SK-N-SH (cell line): ENCODE measurements around the gene PRICKLE1. TPM values are rescaled to one million over a fixed set of nuclear protein-coding genes. Genes with fewer than 3 reads are reported as not detected.

Experiments used
- CTCF ChIA-PET: fragments of 300-600, 350-600 bp; formaldehyde crosslinking; extraction: SDS; loops from one replicate; lab custom pipeline; 2021; lab: Yijun Ruan, JAX
- POLR2A ChIA-PET: fragments of 350-600 bp; sonication (Branson Sonifier 250); formaldehyde crosslinking; extraction: SDS; loops from one replicate; lab custom pipeline; 2020; ENCODE audit warnings: antibody characterized with exemption, inconsistent platforms; lab: Yijun Ruan, JAX
- DNase-seq: peaks from one replicate; pipeline ENCODE4 v3.0.0; 2012
- H2AFZ ChIP-seq: fragments of 200-600 bp; sonication (generic); 2 replicates; pipeline ENCODE4 v1.8.1; 2016; ENCODE audit warnings: antibody characterized with exemption, mild to moderate bottlenecking, low read depth
- H3F3A ChIP-seq: fragments of 200-600 bp; sonication (generic); replicated peaks from 2 replicates; pipeline ENCODE3; 2016; ENCODE audit warnings: antibody characterized with exemption, mild to moderate bottlenecking; ENCODE audit not compliant: insufficient read depth
- H3K27ac ChIP-seq, 2 experiments: fragments of 200-500 bp in 1 of 2; fragments of 200-600 bp in 1 of 2; sonication (Bioruptor generic) in 1 of 2; sonication (generic), shearing (Covaris generic) in 1 of 2; 2 replicates each; pipeline versions ENCODE4 v1.5.1 to v1.6.1; 2014 to 2016; ENCODE audit warnings: low read depth in 2 of 2, inconsistent platforms in 1 of 2, low read length in 1 of 2, mild to moderate bottlenecking in 1 of 2, mixed read lengths in 1 of 2
- H3K27me3 ChIP-seq: fragments of 200-600 bp; sonication (generic), shearing (Covaris generic); 2 replicates; pipeline ENCODE4 v1.6.1; 2016; ENCODE audit warnings: mixed run types; ENCODE audit not compliant: insufficient read depth
- H3K36me3 ChIP-seq, 2 experiments: fragments of 200-500 bp in 1 of 2; fragments of 200-600 bp in 1 of 2; sonication (Bioruptor generic) in 1 of 2; sonication (generic) in 1 of 2; replicated peaks in 1 of 2; 2 replicates each; pipeline versions ENCODE3 to v1.5.1; 2014 to 2016; ENCODE audit warnings: low read length in 1 of 2, mild to moderate bottlenecking in 1 of 2; ENCODE audit not compliant: insufficient read depth in 2 of 2, control insufficient read depth in 1 of 2
- H3K4me1 ChIP-seq, 2 experiments: fragments of 200-500 bp in 1 of 2; fragments of 200-600 bp in 1 of 2; sonication (Bioruptor generic) in 1 of 2; sonication (generic), shearing (Covaris generic) in 1 of 2; 2 replicates each; pipeline versions ENCODE4 v1.5.1 to v1.6.1; 2014 to 2016; ENCODE audit warnings: low read depth in 1 of 2, low read length in 1 of 2, mixed run types in 1 of 2; ENCODE audit not compliant: insufficient read depth in 2 of 2, control insufficient read depth in 1 of 2
- H3K4me2 ChIP-seq: fragments of 200-600 bp; sonication (generic), shearing (Covaris generic); 2 replicates; pipeline ENCODE4 v1.6.1; 2017; ENCODE audit warnings: mixed run types
- H3K4me3 ChIP-seq, 2 experiments: fragments of 200-500 bp in 1 of 2; fragments of 200-600 bp in 1 of 2; sonication (Bioruptor generic) in 1 of 2; sonication (generic), shearing (Covaris generic) in 1 of 2; 2 replicates each; pipeline versions ENCODE4 v1.5.1 to v1.8.1; 2014 to 2016; ENCODE audit warnings: low read depth in 2 of 2, inconsistent platforms in 1 of 2, low read length in 1 of 2, mild to moderate bottlenecking in 1 of 2, mixed read lengths in 1 of 2, moderate library complexity in 1 of 2
- H3K79me2 ChIP-seq: fragments of 200-600 bp; sonication (generic); 2 replicates; pipeline ENCODE4 v1.8.1; 2017; ENCODE audit warnings: mild to moderate bottlenecking; ENCODE audit not compliant: insufficient read depth
- H3K9ac ChIP-seq: fragments of 200-600 bp; sonication (generic); 2 replicates; pipeline ENCODE4 v1.6.1; 2017; ENCODE audit warnings: mixed run types
- H3K9me2 ChIP-seq: fragments of 200-600 bp; sonication (generic); 2 replicates; pipeline ENCODE4 v1.6.1; 2017; ENCODE audit warnings: mixed run types
- H3K9me3 ChIP-seq: fragments of 200-600 bp; sonication (generic); 2 replicates; pipeline ENCODE4 v1.6.1; 2017; ENCODE audit warnings: mixed run types, mild to moderate bottlenecking, moderate library complexity
- H4K20me1 ChIP-seq: fragments of 200-600 bp; sonication (generic); 2 replicates; pipeline ENCODE4 v1.6.1; 2017; ENCODE audit warnings: mild to moderate bottlenecking, mixed run types; ENCODE audit not compliant: insufficient read depth
- EZH2phosphoT487 ChIP-seq: fragments of 200-600 bp; sonication (generic); IDR thresholded peaks from 2 replicates; pipeline ENCODE4 v1.6.1; 2017; ENCODE audit warnings: low read depth, mixed run types, mild to moderate bottlenecking, antibody characterized with exemption, moderate library complexity, borderline replicate concordance
- FOSL2 ChIP-seq: IDR thresholded peaks from 2 replicates; pipeline ENCODE4 v1.4.0; 2012; ENCODE audit warnings: low read depth, mild to moderate bottlenecking, moderate library complexity, borderline replicate concordance
- FOXJ3 ChIP-seq: sonication (generic); formaldehyde crosslinking; IDR thresholded peaks from 2 replicates; pipeline ENCODE4 v1.5.1; 2020; ENCODE audit warnings: mild to moderate bottlenecking, missing genetic modification reagents
- FOXM1 ChIP-seq: IDR thresholded peaks from 2 replicates; pipeline ENCODE4 v1.4.0; 2012; ENCODE audit warnings: low read depth, mild to moderate bottlenecking
- GABPA ChIP-seq: IDR thresholded peaks from 2 replicates; pipeline ENCODE4 v1.4.0; 2012; ENCODE audit warnings: low read depth, mild to moderate bottlenecking
- NFIC ChIP-seq: IDR thresholded peaks from 2 replicates; pipeline ENCODE4 v1.4.0; 2012; ENCODE audit warnings: borderline replicate concordance
- NRF1 ChIP-seq: IDR thresholded peaks from 2 replicates; pipeline ENCODE4 v1.6.1; 2012; ENCODE audit warnings: low read depth, mild to moderate bottlenecking, low read length
- POLR2AphosphoS5 ChIP-seq: IDR thresholded peaks from 2 replicates; pipeline ENCODE4 v1.6.1; 2012; ENCODE audit warnings: low read depth, low read length
- RCOR1 ChIP-seq: fragments of 150-350 bp; IDR thresholded peaks from 2 replicates; pipeline ENCODE4 v1.6.1; 2017; ENCODE audit warnings: antibody characterized with exemption, low read length
- SIN3A ChIP-seq: IDR thresholded peaks from 2 replicates; pipeline ENCODE4 v1.6.1; 2012; ENCODE audit warnings: low read depth, mild to moderate bottlenecking, low read length, moderate library complexity, borderline replicate concordance
- TAF1 ChIP-seq: IDR thresholded peaks from 2 replicates; pipeline ENCODE4 v1.6.1; 2012; ENCODE audit warnings: low read depth, mild to moderate bottlenecking, low read length, moderate library complexity, borderline replicate concordance
- YY1 ChIP-seq: IDR thresholded peaks from 2 replicates; pipeline ENCODE4 v1.4.0; 2012; ENCODE audit warnings: low read depth, mild to moderate bottlenecking
- WGBS: methylation state at CpG from one replicate; pipeline ENCODE4 v1.1.6; 2017; ENCODE audit warnings: low lambda C conversion rate; 5-methylcytosine and 5-hydroxymethylcytosine counted together
- polyA plus RNA-seq, 3 experiments: library from polyadenylated mRNA; depleted of rRNA; stranded (reverse); fragments of >200 nt; gene quantifications; 2 replicates each; pipeline ENCODE4 v1.2.3, GENCODE V29; 2012
- TF ChIP-seq, protein P1 (sequence below): IDR thresholded peaks from 2 replicates; pipeline ENCODE4 v1.4.0; 2012; ENCODE audit warnings: low read depth, borderline replicate concordance
- TF ChIP-seq, protein P2 (sequence below): IDR thresholded peaks from 2 replicates; pipeline ENCODE4; 2012
- TF ChIP-seq, protein P3 (sequence below): IDR thresholded peaks from 2 replicates; pipeline ENCODE4 v1.6.1; 2012; ENCODE audit warnings: mild to moderate bottlenecking, low read depth, low read length, moderate library complexity
- TF ChIP-seq, protein P4 (sequence below): IDR thresholded peaks from 2 replicates; pipeline ENCODE4 v1.4.0; 2012; ENCODE audit warnings: low read depth

PRICKLE1 gene
- polyA plus RNA-seq, 1 of the 3 experiments (the other 2 are of a cell fraction) = 1.2 TPM

DNA sequence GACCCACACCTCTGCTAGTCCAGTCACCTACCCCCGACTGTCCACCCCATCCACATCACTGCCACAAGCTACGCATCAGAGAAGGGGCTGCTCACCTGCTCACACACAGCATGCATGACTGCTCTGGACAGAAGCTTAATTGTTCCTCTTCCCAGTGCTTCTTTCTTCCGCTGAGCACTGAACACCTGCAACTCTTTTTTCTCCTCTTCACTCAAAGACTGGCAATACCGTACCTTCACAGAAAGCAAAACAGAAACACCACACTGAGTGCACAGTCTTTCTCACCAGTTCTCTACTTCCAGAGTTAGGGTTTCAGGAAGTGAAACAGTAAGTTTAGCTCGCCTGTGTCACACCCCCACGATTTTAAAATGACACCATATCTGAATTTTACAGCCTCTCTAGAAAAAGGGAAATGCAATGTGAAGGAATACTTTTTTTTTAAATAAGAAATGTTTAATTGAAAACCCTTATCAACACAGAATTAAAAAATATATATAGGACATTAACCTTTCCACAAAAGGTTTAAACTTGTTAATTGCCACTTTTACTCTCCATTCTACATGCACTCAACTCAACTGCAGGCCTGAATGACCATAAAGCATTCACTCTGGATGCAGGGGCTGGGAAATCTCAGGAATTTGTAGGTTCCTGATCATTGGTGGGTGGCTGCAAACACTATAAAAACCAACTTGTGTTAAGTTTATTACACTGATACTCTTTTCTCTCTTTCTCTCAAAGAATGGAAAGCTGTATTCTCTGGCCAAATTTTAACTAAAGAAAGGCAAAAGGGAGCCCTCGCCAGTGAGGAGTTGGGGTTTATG, 120.0 kb downstream of the PRICKLE1 start:
- Histone ChIP-seq H3F3A (no peaks in the 10 kb centered on the region), H3K4me1 (peaks cover 0 to 6% of the 10 kb centered on the region in 2 experiments; a peak in 2 of 4 replicates), H3K27ac (no peak overlapping the region), H4K20me1 (no peaks in the 10 kb centered on the region), H3K9ac (no peak overlapping the region), H3K79me2 (no peaks in the 10 kb centered on the region), H3K4me2 (no peak overlapping the region), H3K9me2 (no peaks in the 10 kb centered on the region), H3K36me3 (no peaks in the 10 kb centered on the region), H3K27me3 (no peaks in the 10 kb centered on the region), H3K9me3 (no peaks in the 10 kb centered on the region), H2AFZ (no peak overlapping the region), H3K4me3 (no peak overlapping the region)
- DNase-seq = no peak
- TF ChIP-seq, protein P1, sequence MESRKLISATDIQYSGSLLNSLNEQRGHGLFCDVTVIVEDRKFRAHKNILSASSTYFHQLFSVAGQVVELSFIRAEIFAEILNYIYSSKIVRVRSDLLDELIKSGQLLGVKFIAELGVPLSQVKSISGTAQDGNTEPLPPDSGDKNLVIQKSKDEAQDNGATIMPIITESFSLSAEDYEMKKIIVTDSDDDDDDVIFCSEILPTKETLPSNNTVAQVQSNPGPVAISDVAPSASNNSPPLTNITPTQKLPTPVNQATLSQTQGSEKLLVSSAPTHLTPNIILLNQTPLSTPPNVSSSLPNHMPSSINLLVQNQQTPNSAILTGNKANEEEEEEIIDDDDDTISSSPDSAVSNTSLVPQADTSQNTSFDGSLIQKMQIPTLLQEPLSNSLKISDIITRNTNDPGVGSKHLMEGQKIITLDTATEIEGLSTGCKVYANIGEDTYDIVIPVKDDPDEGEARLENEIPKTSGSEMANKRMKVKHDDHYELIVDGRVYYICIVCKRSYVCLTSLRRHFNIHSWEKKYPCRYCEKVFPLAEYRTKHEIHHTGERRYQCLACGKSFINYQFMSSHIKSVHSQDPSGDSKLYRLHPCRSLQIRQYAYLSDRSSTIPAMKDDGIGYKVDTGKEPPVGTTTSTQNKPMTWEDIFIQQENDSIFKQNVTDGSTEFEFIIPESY = no peak
- no peak for TF ChIP-seq NRF1
- TF ChIP-seq SIN3A = no peak
- TF ChIP-seq EZH2phosphoT487 = no peak
- TF ChIP-seq POLR2AphosphoS5 = no peak
- no peak for TF ChIP-seq RCOR1
- TF ChIP-seq GABPA = no peak
- TF ChIP-seq TAF1 = no peak
- no peak for TF ChIP-seq FOSL2
- TF ChIP-seq FOXJ3 = no peak
- TF ChIP-seq, protein P2, sequence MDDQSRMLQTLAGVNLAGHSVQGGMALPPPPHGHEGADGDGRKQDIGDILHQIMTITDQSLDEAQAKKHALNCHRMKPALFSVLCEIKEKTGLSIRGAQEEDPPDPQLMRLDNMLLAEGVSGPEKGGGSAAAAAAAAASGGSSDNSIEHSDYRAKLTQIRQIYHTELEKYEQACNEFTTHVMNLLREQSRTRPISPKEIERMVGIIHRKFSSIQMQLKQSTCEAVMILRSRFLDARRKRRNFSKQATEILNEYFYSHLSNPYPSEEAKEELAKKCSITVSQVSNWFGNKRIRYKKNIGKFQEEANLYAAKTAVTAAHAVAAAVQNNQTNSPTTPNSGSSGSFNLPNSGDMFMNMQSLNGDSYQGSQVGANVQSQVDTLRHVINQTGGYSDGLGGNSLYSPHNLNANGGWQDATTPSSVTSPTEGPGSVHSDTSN = no peak
- no peak for TF ChIP-seq NFIC
- TF ChIP-seq YY1 = no peak
- TF ChIP-seq, protein P3, sequence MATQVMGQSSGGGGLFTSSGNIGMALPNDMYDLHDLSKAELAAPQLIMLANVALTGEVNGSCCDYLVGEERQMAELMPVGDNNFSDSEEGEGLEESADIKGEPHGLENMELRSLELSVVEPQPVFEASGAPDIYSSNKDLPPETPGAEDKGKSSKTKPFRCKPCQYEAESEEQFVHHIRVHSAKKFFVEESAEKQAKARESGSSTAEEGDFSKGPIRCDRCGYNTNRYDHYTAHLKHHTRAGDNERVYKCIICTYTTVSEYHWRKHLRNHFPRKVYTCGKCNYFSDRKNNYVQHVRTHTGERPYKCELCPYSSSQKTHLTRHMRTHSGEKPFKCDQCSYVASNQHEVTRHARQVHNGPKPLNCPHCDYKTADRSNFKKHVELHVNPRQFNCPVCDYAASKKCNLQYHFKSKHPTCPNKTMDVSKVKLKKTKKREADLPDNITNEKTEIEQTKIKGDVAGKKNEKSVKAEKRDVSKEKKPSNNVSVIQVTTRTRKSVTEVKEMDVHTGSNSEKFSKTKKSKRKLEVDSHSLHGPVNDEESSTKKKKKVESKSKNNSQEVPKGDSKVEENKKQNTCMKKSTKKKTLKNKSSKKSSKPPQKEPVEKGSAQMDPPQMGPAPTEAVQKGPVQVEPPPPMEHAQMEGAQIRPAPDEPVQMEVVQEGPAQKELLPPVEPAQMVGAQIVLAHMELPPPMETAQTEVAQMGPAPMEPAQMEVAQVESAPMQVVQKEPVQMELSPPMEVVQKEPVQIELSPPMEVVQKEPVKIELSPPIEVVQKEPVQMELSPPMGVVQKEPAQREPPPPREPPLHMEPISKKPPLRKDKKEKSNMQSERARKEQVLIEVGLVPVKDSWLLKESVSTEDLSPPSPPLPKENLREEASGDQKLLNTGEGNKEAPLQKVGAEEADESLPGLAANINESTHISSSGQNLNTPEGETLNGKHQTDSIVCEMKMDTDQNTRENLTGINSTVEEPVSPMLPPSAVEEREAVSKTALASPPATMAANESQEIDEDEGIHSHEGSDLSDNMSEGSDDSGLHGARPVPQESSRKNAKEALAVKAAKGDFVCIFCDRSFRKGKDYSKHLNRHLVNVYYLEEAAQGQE = no peak
- no peak for TF ChIP-seq FOXM1
- TF ChIP-seq, protein P4, sequence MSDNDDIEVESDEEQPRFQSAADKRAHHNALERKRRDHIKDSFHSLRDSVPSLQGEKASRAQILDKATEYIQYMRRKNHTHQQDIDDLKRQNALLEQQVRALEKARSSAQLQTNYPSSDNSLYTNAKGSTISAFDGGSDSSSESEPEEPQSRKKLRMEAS = no peak
- WGBS = 82% methylated on average over 7 of the region's 7 CpGs
- ChIA-PET POLR2A (no interaction called here), CTCF (interaction anchor here (1.6 to 7.8 kb wide), 4 partner anchors 13 to 812 kb away, joined by 4 to 41 read pairs (median 4); no protein-coding TSS in a partner anchor)
